Loucy (cell line): ENCODE data around the gene GRID1.

ENCODE experiments used
- H2AFZ ChIP-seq: fragments of 200-600 bp; sonication (generic); 2 replicates; pipeline ENCODE4 v1.6.0; 2016; ENCODE audit warnings: antibody characterized with exemption, mild to moderate bottlenecking, low read length, moderate library complexity
- H3F3A ChIP-seq: fragments of 200-600 bp; 2 replicates; pipeline ENCODE4 v1.6.0; 2016; ENCODE audit warnings: antibody characterized with exemption, low read depth, mild to moderate bottlenecking
- H3K27me3 ChIP-seq: fragments of 200-600 bp; sonication (generic); 2 replicates; pipeline ENCODE4 v1.6.1; 2014; ENCODE audit warnings: low read length, mild to moderate bottlenecking; ENCODE audit not compliant: insufficient read depth, poor library complexity, severe bottlenecking
- H3K36me3 ChIP-seq: fragments of 200-600 bp; sonication (generic); 2 replicates; pipeline ENCODE4 v1.6.1; 2016; ENCODE audit warnings: low read length; ENCODE audit not compliant: insufficient read depth
- H3K4me1 ChIP-seq: fragments of 200-600 bp; sonication (generic); 2 replicates; pipeline ENCODE4 v1.5.1; 2014; ENCODE audit warnings: low read length, mild to moderate bottlenecking; ENCODE audit not compliant: insufficient read depth, poor library complexity, severe bottlenecking
- H3K4me2 ChIP-seq: fragments of 200-600 bp; sonication (generic); 2 replicates; pipeline ENCODE4 v1.6.0; 2014; ENCODE audit warnings: antibody characterized with exemption, low read length, low read depth, mild to moderate bottlenecking; ENCODE audit not compliant: poor library complexity, severe bottlenecking
- H3K4me3 ChIP-seq: fragments of 200-600 bp; sonication (generic); 2 replicates; pipeline ENCODE4 v1.5.1; 2014; ENCODE audit warnings: low read length, mild to moderate bottlenecking, mixed read lengths; ENCODE audit not compliant: poor library complexity, severe bottlenecking
- H3K79me2 ChIP-seq: fragments of 200-600 bp; sonication (generic); 2 replicates; pipeline ENCODE4 v1.6.1; 2014; ENCODE audit warnings: low read length; ENCODE audit not compliant: insufficient read depth
- H3K9ac ChIP-seq: fragments of 200-600 bp; sonication (generic); 2 replicates; pipeline ENCODE4 v1.6.0; 2014; ENCODE audit warnings: mild to moderate bottlenecking, low read depth, low read length, moderate library complexity; ENCODE audit not compliant: poor library complexity, severe bottlenecking
- H3K9me2 ChIP-seq: fragments of 200-600 bp; sonication (generic); replicated peaks from 2 replicates; pipeline ENCODE4 v1.6.1; 2016; ENCODE audit warnings: low read depth, low read length, mixed read lengths
- H3K9me3 ChIP-seq: fragments of 200-600 bp; sonication (generic); 2 replicates; pipeline ENCODE4 v1.6.1; 2014; ENCODE audit warnings: mild to moderate bottlenecking, antibody characterized with exemption, low read length, low read depth; ENCODE audit not compliant: insufficient read depth
- H4K20me1 ChIP-seq: fragments of 200-600 bp; sonication (generic); 2 replicates; pipeline ENCODE4 v1.6.0; 2014; ENCODE audit warnings: antibody characterized with exemption, low read length, mild to moderate bottlenecking; ENCODE audit not compliant: insufficient read depth, poor library complexity, severe bottlenecking
- EZH2phosphoT487 ChIP-seq: fragments of 200-600 bp; IDR thresholded peaks from 2 replicates; pipeline ENCODE4 v1.6.1; 2018; ENCODE audit warnings: antibody characterized with exemption, mild to moderate bottlenecking, moderate library complexity, borderline replicate concordance
- TF ChIP-seq, protein P1 (sequence below): fragments of 200-600 bp; sonication (generic); conservative IDR thresholded peaks from 2 replicates; pipeline ENCODE4 v1.5.1; 2014; ENCODE audit warnings: mild to moderate bottlenecking, antibody characterized with exemption, low read length

Gene GRID1

GRCh38 chr10:86393862-86394455 lies 27.4 kb upstream of the GRID1 start:
- no peaks in the 10 kb centered on the region for H3F3A ChIP-seq
- TF ChIP-seq, protein P1, sequence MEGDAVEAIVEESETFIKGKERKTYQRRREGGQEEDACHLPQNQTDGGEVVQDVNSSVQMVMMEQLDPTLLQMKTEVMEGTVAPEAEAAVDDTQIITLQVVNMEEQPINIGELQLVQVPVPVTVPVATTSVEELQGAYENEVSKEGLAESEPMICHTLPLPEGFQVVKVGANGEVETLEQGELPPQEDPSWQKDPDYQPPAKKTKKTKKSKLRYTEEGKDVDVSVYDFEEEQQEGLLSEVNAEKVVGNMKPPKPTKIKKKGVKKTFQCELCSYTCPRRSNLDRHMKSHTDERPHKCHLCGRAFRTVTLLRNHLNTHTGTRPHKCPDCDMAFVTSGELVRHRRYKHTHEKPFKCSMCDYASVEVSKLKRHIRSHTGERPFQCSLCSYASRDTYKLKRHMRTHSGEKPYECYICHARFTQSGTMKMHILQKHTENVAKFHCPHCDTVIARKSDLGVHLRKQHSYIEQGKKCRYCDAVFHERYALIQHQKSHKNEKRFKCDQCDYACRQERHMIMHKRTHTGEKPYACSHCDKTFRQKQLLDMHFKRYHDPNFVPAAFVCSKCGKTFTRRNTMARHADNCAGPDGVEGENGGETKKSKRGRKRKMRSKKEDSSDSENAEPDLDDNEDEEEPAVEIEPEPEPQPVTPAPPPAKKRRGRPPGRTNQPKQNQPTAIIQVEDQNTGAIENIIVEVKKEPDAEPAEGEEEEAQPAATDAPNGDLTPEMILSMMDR = no peak
- no peak for TF ChIP-seq EZH2phosphoT487
- H3K4me2 ChIP-seq = no peak overlapping the region
- peaks cover 4% of the 10 kb centered on the region for H3K27me3 ChIP-seq
- no peaks in the 10 kb centered on the region for H3K9me3 ChIP-seq
- no peak overlapping the region for H3K4me3 ChIP-seq
- no peak overlapping the region for H2AFZ ChIP-seq
- H3K79me2 ChIP-seq = no peaks in the 10 kb centered on the region
- H4K20me1 ChIP-seq = no peaks in the 10 kb centered on the region
- no peaks in the 10 kb centered on the region for H3K36me3 ChIP-seq
- no peak overlapping the region for H3K9ac ChIP-seq
- H3K9me2 ChIP-seq = no peaks in the 10 kb centered on the region
- H3K4me1 ChIP-seq = no peaks in the 10 kb centered on the region

- peaks cover 4% of the 10 kb centered on the region for H3K27me3 ChIP-seq
- no peaks in the 10 kb centered on the region for H3F3A ChIP-seq
- TF ChIP-seq EZH2phosphoT487 = no peak
- TF ChIP-seq, protein P1 = no peak
- H3K36me3 ChIP-seq = no peaks in the 10 kb centered on the region
- no peaks in the 10 kb centered on the region for H4K20me1 ChIP-seq
- no peaks in the 10 kb centered on the region for H3K4me1 ChIP-seq
- H3K79me2 ChIP-seq = no peaks in the 10 kb centered on the region
- no peaks in the 10 kb centered on the region for H3K9me2 ChIP-seq
- H3K4me3 ChIP-seq = no peak overlapping the region
- no peaks in the 10 kb centered on the region for H3K9me3 ChIP-seq
- H2AFZ ChIP-seq = no peak overlapping the region
- no peak overlapping the region for H3K4me2 ChIP-seq
- no peak overlapping the region for H3K9ac ChIP-seq
These were observed 26.8 kb upstream of the GRID1 start for GRCh38 chr10:86393362-86393761.

DNA sequence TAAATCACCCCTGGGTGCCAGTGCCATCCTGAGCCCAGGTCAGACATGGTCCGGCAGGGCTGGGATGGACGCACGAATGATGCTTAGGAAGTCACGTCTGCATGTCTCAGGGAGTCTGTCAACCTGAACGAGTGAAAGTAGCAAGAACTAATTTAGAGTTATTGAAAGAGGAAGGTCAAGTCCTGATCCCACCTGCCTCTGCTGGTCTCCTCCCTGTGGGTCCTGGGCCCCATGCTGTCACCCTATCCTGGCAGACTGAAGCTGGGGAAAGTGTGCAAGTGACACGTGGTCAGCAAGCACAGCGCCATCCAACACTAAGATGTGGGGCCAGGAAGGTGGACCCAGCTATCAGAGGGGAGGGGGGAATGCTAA lies 26.1 kb upstream of the GRID1 start:
- Histone ChIP-seq H4K20me1 (no peaks in the 10 kb centered on the region), H3K79me2 (no peaks in the 10 kb centered on the region), H3K27me3 (peaks cover 4% of the 10 kb centered on the region), H3K9me3 (no peaks in the 10 kb centered on the region), H3K4me1 (no peaks in the 10 kb centered on the region), H3K36me3 (no peaks in the 10 kb centered on the region), H3K9me2 (no peaks in the 10 kb centered on the region), H3F3A (no peaks in the 10 kb centered on the region), H2AFZ (no peak overlapping the region), H3K4me2 (no peak overlapping the region), H3K9ac (no peak overlapping the region), H3K4me3 (no peak overlapping the region)
- TF ChIP-seq EZH2phosphoT487 = no peak
- TF ChIP-seq, protein P1 = no peak
